Measurements from ENCODE around the gene IAH1.

Gene IAH1

GRCh38 chr2:9527995-9528787, 53.8 kb downstream of the IAH1 start:
- no peak for TF ChIP-seq EGR1 (IDR thresholded peaks at IDR 0.05)
- no peak for TF ChIP-seq MAX (IDR thresholded peaks at IDR 0.05)
- no peak for TF ChIP-seq ZBTB7A (IDR thresholded peaks at IDR 0.05; ENCODE audit: low read depth)
- TF ChIP-seq NFIC (IDR thresholded peaks at IDR 0.05), result no peak
- no peak for TF ChIP-seq USF1 (IDR thresholded peaks at IDR 0.05)
- TF ChIP-seq CEBPB (IDR thresholded peaks at IDR 0.05), result no peak
- TF ChIP-seq REST (IDR thresholded peaks at IDR 0.05; ENCODE audit: low read depth), result no peak
- TF ChIP-seq EP300 (IDR thresholded peaks at IDR 0.05; ENCODE audit: borderline replicate concordance), result no peak
- TF ChIP-seq TEAD4 (IDR thresholded peaks at IDR 0.05), result no peak
- no peak for TF ChIP-seq TAF1 (IDR thresholded peaks at IDR 0.05; ENCODE audit: low read depth)
- TF ChIP-seq TCF12 (IDR thresholded peaks at IDR 0.05; ENCODE audit: low read depth), result no peak
- no peak for TF ChIP-seq RAD21 (IDR thresholded peaks at IDR 0.05; ENCODE audit: low read depth)
- no peak for TF ChIP-seq FOXM1 (IDR thresholded peaks at IDR 0.05; ENCODE audit: borderline replicate concordance, low read depth)
- no peak for TF ChIP-seq CREB1 (IDR thresholded peaks at IDR 0.05; ENCODE audit: low read depth)
- TF ChIP-seq YY1 (IDR thresholded peaks at IDR 0.05; ENCODE audit: low read depth), result no peak

GRCh38 chr2:9532421-9532820, 58.1 kb downstream of the IAH1 start:
- TF ChIP-seq TCF12 (IDR thresholded peaks at IDR 0.05; ENCODE audit: low read depth), result no peak
- no peak for TF ChIP-seq CREB1 (IDR thresholded peaks at IDR 0.05; ENCODE audit: low read depth)
- no peak for TF ChIP-seq FOXM1 (IDR thresholded peaks at IDR 0.05; ENCODE audit: borderline replicate concordance, low read depth)
- no peak for TF ChIP-seq ZBTB7A (IDR thresholded peaks at IDR 0.05; ENCODE audit: low read depth)
- no peak for TF ChIP-seq TAF1 (IDR thresholded peaks at IDR 0.05; ENCODE audit: low read depth)
- TF ChIP-seq EGR1 (IDR thresholded peaks at IDR 0.05), result no peak
- no peak for TF ChIP-seq YY1 (IDR thresholded peaks at IDR 0.05; ENCODE audit: low read depth)
- TF ChIP-seq MAX (IDR thresholded peaks at IDR 0.05), result no peak
- TF ChIP-seq CEBPB (IDR thresholded peaks at IDR 0.05), result no peak

GRCh38 chr2:9533663-9534062, 59.3 kb downstream of the IAH1 start:
- TF ChIP-seq RAD21 (IDR thresholded peaks at IDR 0.05; ENCODE audit: low read depth) (no peak), MAX (IDR thresholded peaks at IDR 0.05) (no peak), EP300 (IDR thresholded peaks at IDR 0.05; ENCODE audit: borderline replicate concordance) (no peak), USF1 (IDR thresholded peaks at IDR 0.05) (no peak), REST (IDR thresholded peaks at IDR 0.05; ENCODE audit: low read depth) (no peak), ZBTB7A (IDR thresholded peaks at IDR 0.05; ENCODE audit: low read depth) (no peak), YY1 (IDR thresholded peaks at IDR 0.05; ENCODE audit: low read depth) (no peak), CREB1 (IDR thresholded peaks at IDR 0.05; ENCODE audit: low read depth) (no peak), TCF12 (IDR thresholded peaks at IDR 0.05; ENCODE audit: low read depth) (no peak), TAF1 (IDR thresholded peaks at IDR 0.05; ENCODE audit: low read depth) (no peak), NFIC (IDR thresholded peaks at IDR 0.05) (no peak), CEBPB (IDR thresholded peaks at IDR 0.05) (no peak)

GRCh38 chr2:9535177-9535576, 60.8 kb downstream of the IAH1 start:
- TF ChIP-seq YY1 (IDR thresholded peaks at IDR 0.05; ENCODE audit: low read depth) (no peak), TCF12 (IDR thresholded peaks at IDR 0.05; ENCODE audit: low read depth) (no peak), TEAD4 (IDR thresholded peaks at IDR 0.05) (no peak), EGR1 (IDR thresholded peaks at IDR 0.05) (no peak), RAD21 (IDR thresholded peaks at IDR 0.05; ENCODE audit: low read depth) (no peak), MAX (IDR thresholded peaks at IDR 0.05) (no peak), REST (IDR thresholded peaks at IDR 0.05; ENCODE audit: low read depth) (no peak), EP300 (IDR thresholded peaks at IDR 0.05; ENCODE audit: borderline replicate concordance) (no peak), FOXM1 (IDR thresholded peaks at IDR 0.05; ENCODE audit: borderline replicate concordance, low read depth) (no peak), CREB1 (IDR thresholded peaks at IDR 0.05; ENCODE audit: low read depth) (no peak), USF1 (IDR thresholded peaks at IDR 0.05) (no peak), ZBTB7A (IDR thresholded peaks at IDR 0.05; ENCODE audit: low read depth) (no peak), NFIC (IDR thresholded peaks at IDR 0.05) (no peak), CEBPB (IDR thresholded peaks at IDR 0.05) (no peak), TAF1 (IDR thresholded peaks at IDR 0.05; ENCODE audit: low read depth) (no peak)

Measured in Ishikawa (cell line).